Prostate gland (tissue), 2 donors: ENCODE measurements around the gene HES1. TPM values are rescaled to one million over a fixed set of nuclear protein-coding genes. Genes with fewer than 3 reads are reported as not detected.

Experiments used
- DNase-seq: peaks from one replicate; pipeline ENCODE4 v3.0.0-alpha.2; 2019; ENCODE audit warnings: low spot score
- H3K27ac ChIP-seq, 2 donors: fragments of 200-600 bp; sonication (generic); 2 replicates each; pipeline ENCODE4 v1.5.1; 2017 to 2019
- H3K27me3 ChIP-seq: fragments of 200-600 bp; sonication (generic); replicated peaks from 2 replicates; pipeline ENCODE4 v1.5.1; 2019; ENCODE audit not compliant: insufficient read depth
- H3K36me3 ChIP-seq, 2 donors: fragments of 200-600 bp; sonication (generic); 1 replicate in 1 of 2; 2 replicates in 1 of 2; pipeline versions ENCODE4 v1.5.1 to v1.8.1; 2017 to 2019
- H3K4me1 ChIP-seq: fragments of 200-600 bp; sonication (generic); replicated peaks from 2 replicates; pipeline ENCODE4 v1.5.1; 2019
- H3K4me3 ChIP-seq, 2 donors: fragments of 200-600 bp; sonication (generic); 2 replicates each; pipeline ENCODE4 v1.5.1; 2017 to 2019
- H3K9me3 ChIP-seq: fragments of 200-600 bp; sonication (generic); 2 replicates; pipeline ENCODE4 v1.5.1; 2017
- POLR2A ChIP-seq: fragments of 450-650 bp; IDR thresholded peaks from one replicate; pipeline ENCODE4 v1.6.1; 2016; ENCODE audit warnings: antibody characterized with exemption, mild to moderate bottlenecking
- POLR2AphosphoS5 ChIP-seq: sonication (generic); formaldehyde crosslinking; IDR thresholded peaks from one replicate; pipeline ENCODE4 v1.6.1; 2017; ENCODE audit warnings: antibody characterized with exemption
- WGBS: methylation state at CpG from one replicate; pipeline ENCODE4 v1.1.5; 2018; 5-methylcytosine and 5-hydroxymethylcytosine counted together
- intact Hi-C: fragments of 100-400 bp; cut with DNase I; formaldehyde crosslinking; loops from one replicate; pipeline ENCODE4 v1.14.2; 2022
- total RNA-seq, 2 donors: library from RNA; depleted of rRNA; stranded (reverse); fragments of >200 nt; gene quantifications; one replicate each; pipeline ENCODE4 v1.1.0, GENCODE V29; 2016
- TF ChIP-seq, protein P1 (sequence below), 4 experiments: fragments of 200-600 bp in 2 of 4; fragments of 450-650 bp in 2 of 4; sonication (generic) in 2 of 4; IDR thresholded peaks; 1 replicate in 3 of 4; 2 replicates in 1 of 4; pipeline ENCODE4 v1.5.1; 2016 to 2019; ENCODE audit warnings: antibody characterized with exemption in 4 of 4, mild to moderate bottlenecking in 2 of 4, moderate library complexity in 2 of 4

Gene HES1
- total RNA-seq, 2 donors from 2014 or later: 92.4 to 174 TPM

GRCh38 chr3:194093842-194094241, 42.1 kb upstream of the HES1 start:
- DNase-seq: no peak
- 98% methylated on average over 8 of the region's 8 CpGs for WGBS
- H3K9me3 ChIP-seq: no peaks in the 10 kb centered on the region
- no peak overlapping the region for H3K4me3 ChIP-seq
- no peak overlapping the region for H3K27ac ChIP-seq
- peaks cover 5% of the 10 kb centered on the region for H3K4me1 ChIP-seq
- intact Hi-C loops: no loop called here
- H3K36me3 ChIP-seq: no peaks in the 10 kb centered on the region
- TF ChIP-seq, protein P1, sequence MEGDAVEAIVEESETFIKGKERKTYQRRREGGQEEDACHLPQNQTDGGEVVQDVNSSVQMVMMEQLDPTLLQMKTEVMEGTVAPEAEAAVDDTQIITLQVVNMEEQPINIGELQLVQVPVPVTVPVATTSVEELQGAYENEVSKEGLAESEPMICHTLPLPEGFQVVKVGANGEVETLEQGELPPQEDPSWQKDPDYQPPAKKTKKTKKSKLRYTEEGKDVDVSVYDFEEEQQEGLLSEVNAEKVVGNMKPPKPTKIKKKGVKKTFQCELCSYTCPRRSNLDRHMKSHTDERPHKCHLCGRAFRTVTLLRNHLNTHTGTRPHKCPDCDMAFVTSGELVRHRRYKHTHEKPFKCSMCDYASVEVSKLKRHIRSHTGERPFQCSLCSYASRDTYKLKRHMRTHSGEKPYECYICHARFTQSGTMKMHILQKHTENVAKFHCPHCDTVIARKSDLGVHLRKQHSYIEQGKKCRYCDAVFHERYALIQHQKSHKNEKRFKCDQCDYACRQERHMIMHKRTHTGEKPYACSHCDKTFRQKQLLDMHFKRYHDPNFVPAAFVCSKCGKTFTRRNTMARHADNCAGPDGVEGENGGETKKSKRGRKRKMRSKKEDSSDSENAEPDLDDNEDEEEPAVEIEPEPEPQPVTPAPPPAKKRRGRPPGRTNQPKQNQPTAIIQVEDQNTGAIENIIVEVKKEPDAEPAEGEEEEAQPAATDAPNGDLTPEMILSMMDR (IDR thresholded peaks at IDR 0.05): no peak
- no peak for TF ChIP-seq POLR2AphosphoS5
- no peak for TF ChIP-seq POLR2A
- no peaks in the 10 kb centered on the region for H3K27me3 ChIP-seq

DNA sequence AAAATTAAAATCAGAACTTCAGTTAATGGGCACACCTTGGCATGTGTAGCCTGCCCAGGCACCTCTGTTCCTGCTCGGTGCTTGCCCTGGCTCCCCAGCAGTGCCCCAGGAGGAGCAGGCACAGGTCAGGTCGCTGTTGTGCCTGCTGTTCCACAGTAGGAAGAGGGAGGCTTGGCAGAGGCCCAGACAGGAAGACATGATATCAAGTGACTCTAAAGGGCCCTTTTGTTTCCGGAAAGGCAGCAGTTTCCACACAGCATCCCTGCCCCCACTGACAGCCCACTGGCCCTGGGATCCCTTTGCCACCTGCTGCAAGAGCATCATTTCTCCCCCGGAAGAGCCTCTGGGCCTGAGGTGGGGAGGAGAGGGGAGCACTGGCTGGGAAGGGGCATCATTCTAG, 40.5 kb upstream of the HES1 start:
- TF ChIP-seq, protein P1 (IDR thresholded peaks at IDR 0.05): no peak
- TF ChIP-seq POLR2A (no peak), POLR2AphosphoS5 (no peak)
- H3K36me3 ChIP-seq: no peaks in the 10 kb centered on the region
- H3K27me3 ChIP-seq: no peaks in the 10 kb centered on the region
- WGBS: 56% methylated on average over 3 of the region's 4 CpGs
- H3K4me3 ChIP-seq: no peak overlapping the region
- peaks cover 5% of the 10 kb centered on the region for H3K4me1 ChIP-seq
- intact Hi-C loops: no loop called here
- H3K27ac ChIP-seq: no peak overlapping the region
- H3K9me3 ChIP-seq: no peaks in the 10 kb centered on the region
- peak; percentile 14 for DNase-seq

DNA sequence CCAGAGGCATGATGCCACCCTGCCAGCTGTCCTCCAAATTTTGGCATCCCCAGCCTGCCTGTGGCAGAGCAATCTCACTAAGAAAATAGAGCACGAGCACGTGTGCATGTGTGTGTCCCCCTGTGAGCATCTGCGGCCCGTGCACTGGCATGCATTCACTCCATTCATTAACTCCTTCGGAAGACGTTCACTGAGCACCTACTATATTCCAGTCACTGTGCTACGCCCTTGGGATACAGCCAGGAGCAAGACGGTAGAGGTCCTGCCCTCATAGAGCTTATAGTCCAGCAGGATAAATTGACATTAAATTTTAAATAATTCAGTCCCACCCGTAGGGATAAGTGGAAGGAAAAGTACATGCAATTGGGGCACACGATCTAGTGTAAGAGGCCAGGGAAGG, 40.0 kb upstream of the HES1 start:
- no peak overlapping the region for H3K27ac ChIP-seq
- 93% methylated on average over 10 of the region's 10 CpGs for WGBS
- H3K4me1 ChIP-seq: peaks cover 5% of the 10 kb centered on the region

DNA sequence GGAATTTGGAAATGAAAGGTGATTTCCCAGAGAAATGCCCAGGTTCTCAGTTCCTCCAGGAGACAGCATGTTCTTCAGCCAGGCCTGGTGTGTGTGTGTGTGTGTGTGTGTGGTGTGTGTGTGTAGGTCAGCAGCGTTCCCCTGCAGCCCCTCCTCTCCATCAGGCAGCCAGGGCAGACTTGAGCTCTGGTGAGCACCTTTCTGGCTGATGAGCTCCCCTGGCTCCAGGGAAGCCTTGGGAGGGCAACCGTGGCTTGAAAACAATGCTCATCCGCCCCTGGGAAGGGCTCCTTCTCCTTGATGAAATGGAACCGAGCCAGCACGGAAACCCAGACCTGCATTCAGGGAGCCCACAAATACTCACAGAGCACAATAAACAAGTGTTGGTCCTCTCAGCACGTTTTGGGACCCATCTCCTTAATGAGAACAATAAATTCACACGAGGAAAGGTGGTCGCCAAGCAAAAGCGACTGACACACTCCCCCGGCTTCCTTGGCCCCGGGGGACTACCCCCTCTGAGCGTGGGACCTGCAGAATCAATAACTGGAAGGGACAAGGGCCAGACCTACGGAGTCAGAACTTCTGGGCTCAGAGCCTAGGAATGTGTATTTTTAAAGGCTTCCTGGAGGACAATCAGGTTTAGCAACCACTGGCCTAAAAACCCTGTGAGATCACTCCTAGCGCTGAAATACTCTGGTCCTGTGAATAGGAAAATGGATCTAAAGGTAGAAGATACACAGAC, 38.6 kb upstream of the HES1 start:
- peak; percentile 59 for DNase-seq
- no peaks in the 10 kb centered on the region for H3K36me3 ChIP-seq
- peak; percentile 62 for TF ChIP-seq POLR2AphosphoS5
- TF ChIP-seq, protein P1 (IDR thresholded peaks at IDR 0.05): no peak
- H3K4me1 ChIP-seq: peaks cover 5% of the 10 kb centered on the region
- WGBS: 37% methylated on average over 12 of the region's 14 CpGs
- peak overlapping the region in 1 of 2 donors; percentile 37 for H3K27ac ChIP-seq
- no peaks in the 10 kb centered on the region for H3K27me3 ChIP-seq
- no peaks in the 10 kb centered on the region for H3K9me3 ChIP-seq
- intact Hi-C loops: no loop called here
- H3K4me3 ChIP-seq: no peak overlapping the region

More for the DNA sequence above, 40.0 kb upstream of the HES1 start:
- Histone ChIP-seq H3K27me3 (no peaks in the 10 kb centered on the region), H3K9me3 (no peaks in the 10 kb centered on the region), H3K36me3 (no peaks in the 10 kb centered on the region), H3K4me3 (no peak overlapping the region)
- DNase-seq: no peak
- TF ChIP-seq POLR2AphosphoS5 (no peak), POLR2A (no peak)
- TF ChIP-seq, protein P1 (IDR thresholded peaks at IDR 0.05): no peak
- intact Hi-C loops: no loop called here
